Activated B cell treated with CpG ODN at 0.5 μM for 24 hours (primary cell): Measurements from ENCODE around the gene COPB2. TPM values are rescaled to one million over a fixed set of nuclear protein-coding genes. Genes with fewer than 3 reads are reported as not detected.
"Not testable (repeated sequence)": the region's sequence is repeated elsewhere in the genome, so short reads cannot be mapped to it uniquely, and the experiment has no call there.

Experiments
- ATAC-seq: fragments of 200-7000 bp; cut with Tn5 transposase; one replicate; pipeline ENCODE4 v1.10.0; 2021; ENCODE audit warnings: low read depth, mild to moderate bottlenecking, moderate library complexity
- CTCF ChIA-PET: fragments of 350-600 bp; sonication (Branson Sonifier 250); formaldehyde crosslinking; loops from one replicate; lab custom pipeline; 2021; ENCODE audit warnings: antibody characterized with exemption; lab: Charles Lee
- POLR2A ChIA-PET: fragments of 350-600 bp; sonication (Branson Sonifier 250); formaldehyde crosslinking; loops from one replicate; lab custom pipeline; 2021; ENCODE audit warnings: antibody characterized with exemption; lab: Charles Lee
- DNase-seq: peaks from one replicate; pipeline ENCODE4 v3.0.0; 2022
- H3K27ac Mint-ChIP-seq: one replicate; pipeline ENCODE4 v1.8.0; 2020; ENCODE audit warnings: mixed read lengths
- H3K27me3 Mint-ChIP-seq: one replicate; pipeline ENCODE4 v1.8.0; 2021; ENCODE audit warnings: mixed read lengths
- H3K36me3 Mint-ChIP-seq: one replicate; pipeline ENCODE4 v1.8.0; 2021; ENCODE audit warnings: low read depth, mixed read lengths
- H3K4me1 Mint-ChIP-seq: one replicate; pipeline ENCODE4 v1.8.0; 2021; ENCODE audit warnings: mixed read lengths
- H3K4me3 Mint-ChIP-seq: one replicate; pipeline ENCODE4 v1.8.0; 2020; ENCODE audit warnings: mild to moderate bottlenecking, mixed read lengths
- H3K9me3 Mint-ChIP-seq: one replicate; pipeline ENCODE4 v1.8.0; 2020; ENCODE audit warnings: mixed read lengths
- CTCF ChIP-seq: fragments of 200-600 bp; IDR thresholded peaks from one replicate; pipeline ENCODE4 v1.8.0; 2022; ENCODE audit warnings: antibody characterized with exemption, mild to moderate bottlenecking
- intact Hi-C: fragments of 100-400 bp; cut with micrococcal nuclease; formaldehyde crosslinking; loops from one replicate; pipeline ENCODE4 v1.15.1; 2024
- total RNA-seq: library from RNA; stranded (reverse); gene quantifications from 2 replicates; pipeline ENCODE4 v1.2.3, GENCODE V29; 2022

The COPB2 gene
- total RNA-seq, 1 donor from 2014 or later = 91.4 TPM

GRCh38 chr3:139418144-139418543, 28.7 kb upstream of the COPB2 start:
- ChIA-PET POLR2A (no interaction called here), CTCF (no interaction called here)
- DNase-seq (no peak), ATAC-seq (no peak)
- Mint-ChIP-seq H3K9me3 (peaks cover 43% of the 10 kb centered on the region), H3K27ac (no peak overlapping the region), H3K4me1 (no peaks in the 10 kb centered on the region), H3K4me3 (no peak overlapping the region), H3K36me3 (peaks cover 27% of the 10 kb centered on the region), H3K27me3 (no peaks in the 10 kb centered on the region)
- no peak for TF ChIP-seq CTCF
- intact Hi-C loops = no loop called here

- Mint-ChIP-seq H3K9me3 (peaks cover 58% of the 10 kb centered on the region), H3K4me3 (no peak overlapping the region), H3K36me3 (peaks cover 29% of the 10 kb centered on the region), H3K27me3 (no peaks in the 10 kb centered on the region), H3K27ac (no peak overlapping the region), H3K4me1 (no peaks in the 10 kb centered on the region)
- DNase-seq (no peak), ATAC-seq (no peak)
- intact Hi-C loops = no loop called here
- TF ChIP-seq CTCF = no peak
- POLR2A ChIA-PET = no interaction called here
- CTCF ChIA-PET = no interaction called here
Observed at GRCh38 chr3:139416275-139416674, 26.8 kb upstream of the COPB2 start.

GRCh38 chr3:139414608-139415224, 25.3 kb upstream of the COPB2 start:
- ChIA-PET POLR2A (no interaction called here), CTCF (no interaction called here)
- no peak overlapping the region for H3K4me3 Mint-ChIP-seq
- H3K36me3 Mint-ChIP-seq = peaks cover 25% of the 10 kb centered on the region
- ATAC-seq (no peak), DNase-seq (no peak)
- H3K27ac Mint-ChIP-seq = no peak overlapping the region
- H3K9me3 Mint-ChIP-seq = peaks cover 67% of the 10 kb centered on the region
- H3K27me3 Mint-ChIP-seq = no peaks in the 10 kb centered on the region
- H3K4me1 Mint-ChIP-seq = no peaks in the 10 kb centered on the region
- no peak for TF ChIP-seq CTCF
- intact Hi-C loops = no loop called here

GRCh38 chr3:139412891-139413290, 23.4 kb upstream of the COPB2 start:
- ATAC-seq, DNase-seq, H3K4me1 Mint-ChIP-seq, H3K27me3 Mint-ChIP-seq, CTCF ChIA-PET, H3K27ac Mint-ChIP-seq, H3K4me3 Mint-ChIP-seq, intact Hi-C loops, POLR2A ChIA-PET: not testable (repeated sequence)
- H3K36me3 Mint-ChIP-seq = peaks cover 25% of the 10 kb centered on the region
- H3K9me3 Mint-ChIP-seq = peaks cover 80% of the 10 kb centered on the region

- H3K27me3 Mint-ChIP-seq, CTCF ChIA-PET, H3K27ac Mint-ChIP-seq: not testable (repeated sequence)
Observed at GRCh38 chr3:139401155-139401554, 11.7 kb upstream of the COPB2 start.

GRCh38 chr3:139396707-139397106, 7.3 kb upstream of the COPB2 start:
- Mint-ChIP-seq H3K27me3 (no peaks in the 10 kb centered on the region), H3K27ac (no peak overlapping the region), H3K4me3 (no peak overlapping the region), H3K9me3 (peaks cover 2% of the 10 kb centered on the region), H3K36me3 (no peaks in the 10 kb centered on the region), H3K4me1 (no peaks in the 10 kb centered on the region)
- intact Hi-C loops = no loop called here
- CTCF ChIA-PET = no interaction called here
- DNase-seq (no peak), ATAC-seq (no peak)
- no peak for TF ChIP-seq CTCF
- POLR2A ChIA-PET = no interaction called here

More at GRCh38 chr3:139401155-139401554, 11.7 kb upstream of the COPB2 start:
- DNase-seq, ATAC-seq, H3K4me3 Mint-ChIP-seq, H3K4me1 Mint-ChIP-seq, intact Hi-C loops: not testable (repeated sequence)
- peaks cover 15% of the 10 kb centered on the region for H3K9me3 Mint-ChIP-seq
- POLR2A ChIA-PET = interaction anchor here (1.0 kb wide), 1 partner anchor 12 kb away, joined by 9 read pairs; the partner anchor contains the start of gene COPB2
- peaks cover 16% of the 10 kb centered on the region for H3K36me3 Mint-ChIP-seq
